ENCODE data around the gene SPEG. TPM values are rescaled to one million over a fixed set of nuclear protein-coding genes. Genes with fewer than 3 reads are reported as not detected.

SPEG gene
- total RNA-seq, 1 donor, result 48.8 TPM

DNA sequence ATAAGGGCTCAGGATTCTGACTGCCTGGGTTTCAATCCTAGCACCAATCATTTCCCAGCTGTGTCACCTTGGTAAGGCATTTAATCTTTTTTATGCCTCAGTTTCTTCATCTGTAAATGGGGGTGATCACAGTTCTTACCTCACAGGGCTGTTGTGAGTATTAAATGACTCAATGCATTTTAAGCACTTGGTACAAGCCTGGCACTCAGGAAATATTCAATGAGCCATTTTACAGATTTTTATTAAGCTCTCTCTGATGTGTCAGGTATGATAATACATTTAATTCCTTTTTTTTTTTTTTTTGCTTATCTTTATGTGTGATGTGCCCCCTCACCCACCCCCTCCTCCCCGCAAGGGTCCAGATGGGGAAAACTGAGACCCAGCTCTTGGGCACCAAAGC, 12.0 kb downstream of the SPEG start:
- no peak for DNase-seq (ENCODE audit: low read depth)
- TF ChIP-seq CTCF (IDR thresholded peaks at IDR 0.05; ENCODE audit: insufficient read depth, low read depth, low read length), result no peak
- no peak overlapping the region for H3K4me3 ChIP-seq (ENCODE audit: low read depth, low read length)

DNA sequence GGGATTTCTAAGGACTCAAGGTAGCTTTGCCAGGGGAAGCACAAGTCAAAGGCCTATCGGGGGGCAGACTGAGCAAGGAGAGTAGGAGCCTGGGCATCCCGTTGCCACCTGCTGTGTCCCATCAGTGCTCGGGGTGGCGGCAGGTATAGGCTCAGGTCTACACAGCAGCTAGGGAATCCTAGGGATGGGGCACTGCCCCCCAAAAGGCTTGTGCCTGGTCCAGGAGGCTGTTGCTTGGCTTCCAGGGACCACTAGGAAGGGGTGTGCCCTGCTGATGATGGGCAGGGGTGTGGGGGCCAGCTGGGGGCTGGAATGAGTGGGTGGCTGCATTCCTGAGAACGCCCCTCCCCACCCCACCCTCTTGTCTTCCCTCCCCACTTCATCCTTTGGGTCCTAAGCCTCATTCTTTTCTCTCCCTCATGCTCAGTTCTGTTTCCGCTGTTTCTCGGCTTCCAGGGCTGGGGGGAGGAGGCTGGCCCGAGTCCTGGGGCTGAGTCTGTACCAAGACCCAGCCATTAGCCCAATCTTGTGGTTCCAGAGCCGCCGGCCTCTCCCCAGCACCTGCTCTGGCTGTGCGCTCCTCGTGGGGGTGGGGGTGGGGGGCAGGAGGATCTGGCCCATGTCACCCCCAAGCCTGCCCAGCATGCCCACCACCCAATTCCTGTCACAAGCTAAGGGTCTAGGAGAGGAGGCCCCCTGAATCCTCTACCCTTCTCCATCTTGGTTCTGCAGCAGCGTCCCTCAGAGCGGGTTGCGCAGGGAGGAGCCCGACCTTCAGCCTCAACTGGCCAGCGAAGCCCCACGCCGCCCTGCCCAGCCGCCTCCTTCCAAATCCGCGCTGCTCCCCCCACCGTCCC, 12.8 kb downstream of the SPEG start:
- DNase-seq (ENCODE audit: low read depth), result no peak
- no peak overlapping the region for H3K4me3 ChIP-seq (ENCODE audit: low read depth, low read length)
- no peak for TF ChIP-seq CTCF (IDR thresholded peaks at IDR 0.05; ENCODE audit: insufficient read depth, low read depth, low read length)

- H3K4me3 ChIP-seq (ENCODE audit: low read depth, low read length), result no peak overlapping the region
- DNase-seq (ENCODE audit: low read depth), result no peak
- no peak for TF ChIP-seq CTCF (IDR thresholded peaks at IDR 0.05; ENCODE audit: insufficient read depth, low read depth, low read length)
These were observed 13.6 kb downstream of the SPEG start for GRCh38 chr2:219448099-219448775.

GRCh38 chr2:219448776-219449341, 14.2 kb downstream of the SPEG start:
- H3K4me3 ChIP-seq (ENCODE audit: low read depth, low read length), result no peak overlapping the region
- DNase-seq (ENCODE audit: low read depth), result no peak
- TF ChIP-seq CTCF (IDR thresholded peaks at IDR 0.05; ENCODE audit: insufficient read depth, low read depth, low read length), result no peak

DNA sequence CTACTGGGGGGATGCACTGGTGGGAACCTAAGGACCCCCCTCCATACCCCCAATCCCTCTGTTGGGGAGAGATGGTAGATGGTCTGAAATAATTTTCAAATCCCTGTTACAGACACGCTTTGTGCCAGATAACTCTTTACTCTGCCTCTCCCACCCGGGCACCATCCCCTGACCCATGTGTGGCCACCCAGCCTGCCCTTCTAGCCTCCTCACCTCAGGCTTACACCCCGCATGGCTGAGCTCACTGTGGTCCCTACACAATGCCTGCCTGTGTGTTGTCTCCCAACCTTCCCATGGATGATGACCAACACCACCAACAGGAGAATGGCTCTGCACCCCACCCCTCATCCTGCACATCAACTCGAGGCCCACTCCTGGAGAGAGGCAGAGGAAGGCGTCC, 15.0 kb downstream of the SPEG start:
- DNase-seq (ENCODE audit: low read depth), result no peak
- TF ChIP-seq CTCF (IDR thresholded peaks at IDR 0.05; ENCODE audit: insufficient read depth, low read depth, low read length), result no peak
- no peak overlapping the region for H3K4me3 ChIP-seq (ENCODE audit: low read depth, low read length)

GRCh38 chr2:219451661-219452360, 17.2 kb downstream of the SPEG start:
- DNase-seq (ENCODE audit: low read depth), result no peak
- H3K4me3 ChIP-seq (ENCODE audit: low read depth, low read length), result no peak overlapping the region
- TF ChIP-seq CTCF (IDR thresholded peaks at IDR 0.05; ENCODE audit: insufficient read depth, low read depth, low read length), result no peak
